Hepatocyte (in vitro differentiated cells): ENCODE results near the gene PTGIS.

Experiments
- CTCF ChIP-seq: fragments of 200-600 bp; sonication (generic); IDR thresholded peaks from 2 replicates; pipeline ENCODE4 v1.5.1; 2016; ENCODE audit warnings: antibody characterized with exemption, mild to moderate bottlenecking; ENCODE audit not compliant: poor library complexity
- EZH2 ChIP-seq: fragments of 200-600 bp; sonication (generic); IDR thresholded peaks from 2 replicates; pipeline ENCODE4 v1.6.1; 2016; ENCODE audit warnings: antibody characterized with exemption, mild to moderate bottlenecking, borderline replicate concordance
- EZH2phosphoT487 ChIP-seq: fragments of 200-600 bp; sonication (generic); IDR thresholded peaks from one replicate; pipeline ENCODE4 v1.6.1; 2018; ENCODE audit warnings: antibody characterized with exemption, mild to moderate bottlenecking, low read depth, moderate library complexity; ENCODE audit not compliant: unreplicated experiment, severe bottlenecking

- peak; percentile 95 for TF ChIP-seq CTCF
- no peak for TF ChIP-seq EZH2phosphoT487
- TF ChIP-seq EZH2, result no peak
Measured at GRCh38 chr20:49608752-49609670, 41.1 kb upstream of the PTGIS start.
